NCI-H2227 (cell line): Measurements from ENCODE around the gene TTC28.

Experiments
- DNase-seq: peaks from one replicate; lab custom pipeline; 2025; ENCODE audit not compliant: unreplicated experiment; lab: John Stamatoyannopoulos, UW

Gene TTC28

DNA sequence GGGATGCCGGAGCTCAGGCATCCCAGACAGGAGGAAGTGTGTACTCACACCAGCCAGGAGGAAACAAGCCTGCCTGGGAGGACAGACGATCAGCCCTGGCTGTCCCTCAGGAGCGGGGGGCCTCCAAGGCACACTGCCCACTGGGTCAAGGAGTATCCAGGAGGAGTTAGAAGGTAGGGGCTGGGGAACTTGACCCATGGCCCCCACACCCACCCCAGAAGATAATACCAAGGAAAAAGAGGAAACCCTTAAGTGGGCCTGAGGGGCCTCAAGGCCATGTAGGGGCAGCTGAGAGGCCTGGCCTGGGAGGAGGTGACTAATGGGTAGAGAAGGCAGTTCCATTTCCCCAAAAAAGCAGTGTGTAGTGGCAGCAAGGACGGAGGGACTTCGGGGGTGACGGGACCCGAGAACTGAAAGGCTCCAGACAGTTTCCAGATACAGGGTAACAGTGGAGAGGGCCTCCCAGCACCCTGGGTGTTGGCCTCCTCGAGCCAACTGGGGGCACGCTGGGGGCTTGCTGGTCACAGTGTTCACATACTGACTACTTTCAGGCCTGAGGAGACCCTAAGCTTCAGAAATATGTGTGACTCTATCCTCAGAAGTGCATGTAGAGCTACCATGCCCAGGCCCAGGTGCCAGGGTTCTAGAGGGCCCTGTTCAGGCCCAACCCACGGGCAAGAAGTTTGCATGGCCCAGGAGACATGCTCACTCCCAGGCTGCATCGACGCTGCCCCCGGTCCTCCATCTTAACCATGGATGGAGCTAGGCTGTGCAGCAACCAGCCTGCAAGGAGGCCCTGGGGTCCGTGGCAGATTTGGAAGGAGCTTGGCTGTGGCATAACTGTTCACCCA lies 684.9 kb downstream of the TTC28 start:
- no peak for DNase-seq

DNA sequence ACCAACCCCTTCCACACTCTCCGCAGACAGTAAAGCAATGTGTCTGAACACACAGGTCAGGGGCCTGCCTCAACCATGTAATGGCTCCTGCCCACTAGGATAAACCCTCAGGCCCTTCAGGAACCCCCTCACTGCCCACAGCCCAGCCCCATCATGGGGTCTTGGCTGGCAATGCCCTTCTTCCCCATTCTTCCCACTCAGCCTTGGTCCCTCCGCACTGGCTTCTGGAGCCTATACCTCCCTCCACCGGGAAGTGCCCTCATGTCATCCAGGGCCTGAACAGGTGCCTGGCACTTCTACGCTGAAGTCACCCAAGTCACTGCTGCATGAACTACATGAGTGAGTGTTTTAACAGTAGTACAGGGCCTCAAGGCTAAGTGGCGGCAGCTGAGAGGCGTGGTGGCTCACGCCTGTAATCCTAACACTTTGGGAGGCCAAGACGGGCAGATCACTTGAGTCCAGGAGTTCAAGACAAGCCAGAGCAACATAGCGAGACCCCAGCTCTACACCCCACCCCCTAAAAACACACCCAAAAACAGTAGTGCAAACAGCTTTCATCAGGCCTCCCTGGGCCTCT lies 685.8 kb downstream of the TTC28 start:
- DNase-seq = no peak

DNA sequence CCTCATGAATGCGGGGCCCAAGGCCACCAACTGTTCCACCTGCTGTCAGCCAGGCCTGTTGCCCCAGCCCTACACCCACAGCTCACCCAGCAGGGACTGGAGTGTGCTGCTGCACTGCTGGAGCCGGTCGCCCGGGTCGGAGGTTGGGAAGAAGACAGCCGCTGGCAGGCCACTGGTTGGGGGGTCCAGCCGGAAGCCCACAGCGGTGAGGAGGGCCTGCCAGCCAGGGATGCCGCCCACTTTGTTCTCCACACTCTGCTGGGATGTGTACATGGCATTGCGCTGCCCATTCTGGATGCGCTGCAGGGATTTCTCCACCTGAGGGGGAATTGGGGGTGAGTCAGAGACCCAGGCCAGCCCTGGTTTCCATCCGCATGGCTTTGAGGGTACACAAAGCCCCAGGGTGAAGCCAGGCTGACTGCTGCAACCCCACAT lies 686.4 kb downstream of the TTC28 start:
- DNase-seq = no peak

DNA sequence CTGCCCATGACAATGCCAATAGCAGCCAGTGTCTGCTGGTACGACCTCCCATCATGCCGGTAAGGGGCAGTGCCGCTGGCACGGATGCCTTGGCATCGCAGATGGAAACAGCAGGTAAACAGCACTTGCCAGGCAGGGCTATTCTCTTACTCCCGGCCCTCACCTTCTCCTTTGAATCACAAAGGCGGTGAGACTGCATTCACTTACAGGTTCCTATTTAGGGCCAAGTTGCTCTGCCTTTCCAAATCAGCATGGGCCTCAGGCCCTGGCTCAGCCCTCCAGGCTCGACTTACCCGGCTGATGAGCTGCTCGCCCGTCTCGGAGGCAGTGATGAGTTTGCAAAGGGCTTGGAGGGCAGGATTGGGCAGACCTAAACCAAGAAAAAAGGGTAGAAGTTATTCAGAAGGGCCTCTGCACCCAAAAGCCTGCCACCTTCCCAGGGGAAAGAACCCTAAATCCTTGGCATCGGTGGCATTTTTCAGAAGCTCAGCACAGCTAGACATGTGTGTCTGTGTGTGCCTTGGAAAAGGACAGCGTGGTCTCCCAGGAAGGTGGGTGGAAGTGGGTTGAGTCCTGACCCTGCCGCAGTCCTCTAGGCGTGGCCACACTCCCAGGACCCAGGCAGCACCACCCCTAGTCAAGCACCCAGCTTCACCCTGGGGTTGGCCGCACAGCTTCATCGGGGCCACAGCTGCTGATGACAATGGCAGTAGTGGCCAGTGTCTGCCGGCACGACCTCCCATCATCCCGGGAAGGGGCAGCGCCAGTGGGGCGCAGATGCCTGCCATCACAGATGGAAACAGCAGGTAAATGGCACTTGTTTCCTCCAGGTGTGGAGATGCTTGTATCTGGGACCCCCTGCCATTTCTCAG lies 687.1 kb downstream of the TTC28 start:
- no peak for DNase-seq

DNA sequence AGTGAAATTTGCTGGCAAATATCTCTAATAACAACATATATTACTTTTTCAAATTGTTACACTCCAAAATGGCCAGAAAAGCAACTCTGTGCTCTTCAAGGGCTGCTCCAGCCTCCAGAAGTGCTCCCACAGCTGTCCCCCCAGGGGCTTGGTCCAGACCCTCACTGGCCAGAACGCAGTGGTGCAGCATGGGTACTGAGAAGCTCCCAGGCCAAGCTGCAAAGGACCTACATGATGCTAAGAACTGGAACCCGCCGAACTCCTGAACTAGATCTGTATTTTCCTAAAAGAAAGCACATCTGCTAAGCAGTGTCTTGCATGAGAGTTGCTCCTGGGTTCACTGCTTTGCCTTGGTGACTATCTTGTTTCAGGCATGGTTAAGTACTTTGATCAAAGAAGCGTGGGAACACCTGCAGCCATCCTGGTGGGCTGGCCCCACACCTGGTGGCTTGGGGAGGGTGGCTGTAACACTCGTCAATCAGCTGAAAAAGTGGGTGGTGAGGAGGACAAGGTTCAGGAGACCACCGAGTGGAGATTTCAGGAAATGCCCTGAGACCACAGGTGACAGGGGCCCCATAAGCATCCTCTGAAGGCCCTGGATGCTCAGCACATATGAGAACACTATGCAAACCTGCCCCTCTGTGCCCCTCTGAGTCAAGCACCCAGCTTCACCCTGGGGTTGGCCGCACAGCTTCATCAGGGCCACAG lies 687.9 kb downstream of the TTC28 start:
- DNase-seq = no peak

DNA sequence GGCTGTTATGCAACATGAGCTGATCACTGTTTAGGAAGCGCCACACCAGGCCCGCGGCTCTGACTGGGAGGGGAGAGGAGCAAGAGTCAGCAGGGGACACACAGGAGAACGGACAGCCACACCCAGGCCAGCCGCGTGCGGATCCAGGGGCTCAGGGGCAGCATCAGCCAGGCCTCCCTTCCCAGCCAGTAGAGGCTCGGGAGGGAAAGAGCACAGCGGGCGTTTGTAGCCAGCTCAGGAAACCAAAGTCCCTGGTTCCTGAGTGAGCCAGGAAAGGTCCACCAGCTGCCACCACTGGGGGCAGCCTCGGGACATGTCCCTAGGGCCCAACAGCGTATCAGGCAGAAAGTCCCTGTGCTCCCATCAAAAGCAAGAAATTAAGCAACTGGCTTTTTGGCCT lies 688.8 kb downstream of the TTC28 start:
- no peak for DNase-seq

DNA sequence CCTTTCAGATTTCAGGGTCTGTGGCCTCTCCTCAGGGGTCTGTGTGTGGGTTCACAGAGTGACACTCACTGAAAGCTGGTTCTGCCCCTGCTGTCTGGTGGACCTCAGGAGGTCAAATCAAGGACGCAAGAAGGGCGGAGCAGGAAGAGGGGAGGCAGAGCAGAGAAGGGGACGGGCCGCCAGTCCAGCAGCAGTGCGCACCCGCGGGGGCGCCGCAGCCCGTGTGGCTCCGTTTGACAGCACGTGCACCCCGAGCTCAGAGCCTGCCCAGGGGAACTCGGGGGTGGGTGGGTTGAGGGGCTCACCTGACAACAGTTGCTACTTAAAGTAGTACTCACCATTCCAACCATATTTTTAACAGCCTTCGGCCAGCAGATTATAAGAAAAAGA lies 689.2 kb downstream of the TTC28 start:
- DNase-seq = no peak

DNA sequence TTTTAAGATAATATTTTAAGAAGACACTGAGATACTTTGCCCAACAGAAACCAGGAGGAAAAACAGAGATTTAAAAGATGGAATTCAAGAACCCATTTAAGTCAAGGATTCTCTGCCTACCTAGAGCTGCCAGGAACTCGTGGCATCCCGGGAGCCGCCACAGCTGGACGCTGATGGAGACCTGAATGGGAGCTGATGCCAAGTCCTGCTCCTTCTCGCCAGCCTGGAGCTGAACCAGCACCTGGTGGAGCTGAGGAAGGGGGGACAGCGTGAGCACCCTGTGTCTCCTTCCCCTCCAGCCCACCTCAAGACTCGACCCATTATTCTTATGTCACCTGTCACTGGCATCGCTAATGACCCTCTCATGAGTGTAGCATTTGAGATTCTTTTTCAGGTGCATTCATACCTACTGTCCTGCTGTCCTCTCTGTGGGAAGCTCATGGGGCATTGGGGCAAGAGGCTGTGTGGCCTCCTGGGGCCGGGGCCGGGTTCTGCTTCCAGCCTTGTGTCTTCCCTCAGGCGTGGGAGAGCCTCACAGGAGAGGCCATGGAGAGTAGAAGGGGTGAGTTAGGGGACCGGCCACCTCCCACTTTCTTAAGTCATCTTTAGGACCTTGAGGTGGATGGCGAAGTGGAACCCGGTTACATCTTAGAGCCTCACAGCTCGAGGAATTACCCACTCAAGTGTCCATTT lies 689.7 kb downstream of the TTC28 start:
- no peak for DNase-seq

DNA sequence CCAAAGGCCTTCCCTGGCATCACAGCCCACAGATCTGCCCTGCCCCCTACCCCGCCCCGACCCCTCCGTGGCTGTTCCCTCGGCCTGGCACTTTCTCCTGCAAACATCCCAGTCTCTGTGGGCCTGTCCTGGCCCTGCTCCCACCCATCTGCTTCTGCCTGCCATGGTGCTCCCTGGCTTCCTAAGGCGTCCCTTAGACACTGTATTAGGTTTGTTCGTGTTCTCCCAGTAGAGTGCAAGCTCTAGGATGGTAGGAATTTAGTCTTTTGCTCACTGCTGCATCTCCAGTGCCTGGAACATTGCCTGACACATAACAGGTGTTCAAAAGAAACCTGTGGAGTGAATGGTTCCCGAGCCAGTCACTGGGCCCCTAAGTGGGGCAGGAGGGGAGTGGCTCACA lies 690.9 kb downstream of the TTC28 start:
- no peak for DNase-seq

DNA sequence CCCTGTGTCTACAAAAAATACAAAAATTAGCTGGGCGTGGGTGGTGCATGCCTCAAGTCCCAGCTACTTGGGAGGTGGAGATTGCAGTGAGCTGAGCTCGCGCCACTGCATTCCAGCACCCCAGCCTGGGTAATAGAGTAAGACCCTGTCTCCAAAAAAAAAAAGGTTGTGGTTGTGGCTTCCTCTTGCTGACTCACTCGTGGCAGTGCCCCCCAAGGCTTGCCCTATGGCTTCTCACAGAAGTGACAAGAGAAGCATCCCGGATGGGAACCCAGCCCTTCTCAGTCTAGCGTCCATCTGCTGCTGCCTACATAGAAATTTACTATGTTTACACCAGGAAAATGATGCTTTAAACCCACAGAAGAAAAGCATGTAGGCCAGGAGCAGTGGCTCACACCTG lies 692.1 kb downstream of the TTC28 start:
- no peak for DNase-seq

DNA sequence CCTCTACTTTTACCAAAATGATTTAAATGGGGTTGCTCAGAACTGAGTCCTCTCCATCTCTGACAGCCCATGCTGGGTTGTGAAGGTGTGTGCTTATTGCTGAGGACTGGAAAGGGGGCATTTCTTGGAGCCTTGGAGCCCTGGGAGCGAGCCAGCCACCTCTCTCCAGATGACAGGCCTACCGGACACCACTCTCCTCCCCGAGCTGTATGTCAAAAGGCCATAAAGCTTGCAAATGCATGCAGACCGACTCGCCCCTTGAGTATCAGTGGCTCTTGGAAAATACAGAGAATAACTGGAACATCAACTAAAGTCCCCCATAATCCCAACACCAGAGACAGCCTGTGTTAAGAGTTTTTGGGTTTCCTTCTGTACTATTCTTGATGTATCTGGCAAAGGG lies 692.7 kb downstream of the TTC28 start:
- DNase-seq = no peak

DNA sequence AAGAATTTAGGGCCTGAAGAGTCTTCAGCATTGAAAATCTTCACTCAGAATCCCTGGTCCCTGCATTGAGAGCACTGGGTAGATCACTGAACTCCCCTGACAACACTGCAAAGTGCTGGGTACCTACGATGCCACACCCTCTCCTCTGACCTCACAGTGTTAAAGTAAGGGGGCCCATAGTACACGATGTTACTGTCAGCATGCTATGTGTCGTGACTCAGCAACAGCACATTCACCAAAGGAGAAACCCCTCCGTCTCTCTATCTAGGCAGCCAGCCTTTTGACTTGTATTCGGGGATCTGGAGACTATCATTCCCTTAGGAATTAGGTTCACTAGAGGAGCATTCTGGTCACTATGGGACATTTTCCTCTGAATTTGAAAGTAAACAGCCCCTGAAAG lies 693.2 kb downstream of the TTC28 start:
- DNase-seq = no peak

DNA sequence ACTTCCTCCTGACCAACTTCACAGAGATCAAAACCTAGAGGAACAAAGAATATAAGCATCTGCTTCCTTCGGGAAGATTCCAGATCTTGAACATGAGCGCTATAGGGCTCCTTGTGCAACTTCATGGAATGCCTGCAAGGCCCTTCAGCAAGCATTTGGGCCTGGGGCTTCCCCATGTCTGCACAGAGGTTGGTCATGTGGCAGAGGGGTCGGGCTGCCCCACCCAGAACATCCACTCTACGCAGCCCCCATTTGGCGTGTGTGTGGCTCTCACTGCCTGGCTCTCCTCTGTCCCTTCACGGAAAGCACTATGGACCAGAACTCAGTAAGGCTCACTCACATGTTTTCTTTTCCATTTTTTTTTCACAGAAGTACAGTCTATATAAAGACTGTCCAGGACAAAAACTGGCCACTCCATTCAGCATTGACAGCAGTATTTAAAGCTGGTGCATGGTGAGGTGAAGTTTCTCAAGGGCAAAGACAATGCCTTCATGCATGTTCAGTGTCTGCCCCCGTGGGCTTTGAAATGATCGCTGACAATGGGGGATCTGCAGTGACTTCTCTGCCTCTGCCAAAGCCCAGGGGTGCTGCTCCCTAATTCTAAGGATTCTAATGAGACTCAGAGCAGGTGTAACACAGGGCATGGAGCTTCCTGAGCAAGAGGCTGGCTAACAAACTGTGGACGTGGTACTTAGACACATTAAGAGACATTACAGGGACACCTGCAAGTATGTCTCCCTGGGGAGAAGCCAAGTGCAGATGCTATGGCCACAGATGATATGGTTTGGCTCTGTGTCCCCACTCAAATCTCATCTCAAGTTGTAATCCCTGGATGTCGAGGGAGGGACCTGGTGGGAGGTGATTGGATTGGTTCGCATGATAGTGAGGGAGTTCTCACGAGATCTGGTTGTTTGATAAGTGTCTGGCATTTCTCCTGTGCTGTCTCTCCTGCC lies 694.0 kb downstream of the TTC28 start:
- no peak for DNase-seq

DNA sequence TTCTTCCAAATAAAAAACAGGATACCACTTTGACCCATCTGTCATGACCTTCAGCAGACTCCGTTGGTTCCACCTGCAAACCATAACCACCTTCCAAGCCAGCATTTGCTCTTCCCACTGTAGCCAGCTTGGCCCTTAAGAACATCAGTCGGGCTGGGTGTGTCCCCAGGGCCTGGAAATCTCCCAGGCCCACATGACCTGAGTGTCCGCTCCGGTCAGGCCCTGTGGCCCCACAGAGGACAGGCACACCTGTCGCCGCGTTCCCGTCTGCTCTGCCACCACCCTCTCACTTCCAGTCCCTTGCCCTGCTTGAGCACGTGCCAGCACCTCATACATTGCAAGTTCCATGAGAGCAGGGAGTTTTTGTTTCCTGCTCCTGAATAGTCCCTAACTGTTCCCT lies 694.9 kb downstream of the TTC28 start:
- no peak for DNase-seq

DNA sequence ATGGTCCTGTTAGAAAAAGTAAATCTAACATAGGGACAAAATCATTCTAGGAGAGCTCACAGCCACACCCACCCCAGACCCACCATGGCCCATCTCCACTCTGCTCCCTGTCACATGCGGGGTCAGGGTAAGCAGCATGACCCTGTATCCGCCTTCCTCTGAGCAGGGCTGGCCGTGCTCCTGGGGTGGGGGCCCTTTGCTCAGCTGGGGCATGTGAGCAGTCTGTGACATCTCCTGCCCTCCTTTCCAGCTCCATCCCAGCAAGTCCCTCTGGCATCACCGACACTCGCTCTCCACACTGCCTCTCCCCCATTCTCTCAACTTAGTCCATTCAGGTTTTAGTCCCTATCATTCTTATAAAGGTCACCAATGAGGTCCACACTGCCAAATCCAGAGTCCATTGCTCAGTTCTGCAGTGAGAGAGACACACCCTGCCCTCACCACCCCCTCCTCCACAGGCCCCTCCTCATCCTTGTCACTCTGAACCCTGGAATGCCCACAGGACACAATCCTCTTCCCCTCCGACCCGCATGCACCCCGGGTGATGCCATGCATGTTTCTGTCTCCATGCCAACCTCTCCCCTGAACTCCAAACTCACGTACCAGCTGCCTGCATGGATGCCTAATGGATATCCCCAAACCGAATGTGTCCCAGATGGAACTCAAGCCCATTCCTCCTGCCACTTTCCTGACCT lies 695.5 kb downstream of the TTC28 start:
- DNase-seq = no peak

DNA sequence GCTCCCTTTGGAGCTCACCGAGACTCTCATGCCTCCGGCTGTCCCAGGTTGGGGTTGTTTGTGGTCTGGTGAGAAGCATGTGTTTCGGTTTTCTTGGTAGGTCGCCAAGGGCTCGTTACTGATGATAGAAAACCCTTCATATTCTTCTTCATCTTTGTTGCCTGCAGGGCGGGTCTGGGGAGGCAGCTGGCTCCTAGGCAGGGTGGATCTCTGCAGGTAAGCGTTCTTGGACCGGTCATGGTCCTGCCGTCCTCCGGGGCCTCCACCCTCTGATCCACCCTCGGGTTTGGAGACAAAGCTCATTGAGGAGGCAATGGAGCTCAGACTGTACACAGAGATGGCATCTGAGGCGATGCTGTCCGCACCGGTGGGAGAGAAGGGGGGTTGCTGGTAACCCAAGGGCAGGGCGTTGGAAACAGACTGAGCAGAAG lies 696.3 kb downstream of the TTC28 start:
- DNase-seq = no peak

DNA sequence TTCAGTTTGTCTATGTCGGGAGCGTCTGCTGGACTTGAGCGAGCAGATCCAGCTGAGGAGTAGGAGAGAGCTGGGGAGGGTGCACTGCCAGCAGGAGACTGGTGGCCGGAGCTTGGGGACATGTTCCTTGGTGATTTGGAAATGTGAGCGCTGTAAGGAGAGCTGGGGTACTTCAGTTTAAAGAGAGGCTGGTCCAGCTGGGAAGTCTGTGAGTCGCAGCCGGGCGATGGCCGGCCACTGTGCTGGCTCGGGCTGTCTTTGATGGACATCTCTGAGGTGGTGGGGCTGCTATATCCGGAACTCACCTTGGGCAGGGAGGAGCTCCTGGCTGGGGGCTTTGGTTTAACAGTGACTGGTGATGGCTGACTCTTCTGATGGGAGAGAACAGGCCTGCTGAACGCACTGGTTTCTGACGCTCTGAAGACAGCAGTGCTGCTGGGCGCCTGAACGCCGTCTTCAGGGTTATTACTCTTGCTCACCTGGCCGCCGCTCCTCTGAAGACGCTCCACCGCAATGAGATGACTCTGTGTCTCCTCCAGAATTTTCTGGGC lies 696.9 kb downstream of the TTC28 start:
- no peak for DNase-seq

DNA sequence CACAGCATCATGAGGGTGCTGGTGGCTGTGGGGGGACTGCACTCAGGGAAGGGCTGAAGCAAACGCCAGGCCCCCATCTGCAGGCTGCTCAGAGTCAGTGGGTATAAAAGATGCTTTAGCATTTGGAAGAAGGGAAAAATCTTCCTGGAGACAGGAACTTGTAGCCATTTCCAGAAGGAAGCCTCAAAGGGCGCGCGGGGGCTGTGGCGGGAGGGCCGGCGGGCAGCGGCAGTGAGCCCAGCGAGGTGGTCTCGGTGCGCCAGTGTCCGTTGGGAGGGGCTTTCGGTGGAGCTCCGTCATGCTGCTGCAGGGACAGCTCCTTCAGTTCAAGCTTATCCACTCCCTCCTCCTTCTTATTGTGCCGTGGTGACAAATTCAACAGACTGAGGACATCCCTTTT lies 697.5 kb downstream of the TTC28 start:
- no peak for DNase-seq
